ENCODE measurements around the gene SORCS1. TPM values are rescaled to one million over a fixed set of nuclear protein-coding genes. Genes with fewer than 3 reads are reported as not detected.
"Not testable (repeated sequence)": the region's sequence is repeated elsewhere in the genome, so short reads cannot be mapped to it uniquely, and the experiment has no call there.

SORCS1 gene
- total and polyA plus RNA-seq, 2 experiments from 2014 or later, result 45.6 to 73.0 TPM

DNA sequence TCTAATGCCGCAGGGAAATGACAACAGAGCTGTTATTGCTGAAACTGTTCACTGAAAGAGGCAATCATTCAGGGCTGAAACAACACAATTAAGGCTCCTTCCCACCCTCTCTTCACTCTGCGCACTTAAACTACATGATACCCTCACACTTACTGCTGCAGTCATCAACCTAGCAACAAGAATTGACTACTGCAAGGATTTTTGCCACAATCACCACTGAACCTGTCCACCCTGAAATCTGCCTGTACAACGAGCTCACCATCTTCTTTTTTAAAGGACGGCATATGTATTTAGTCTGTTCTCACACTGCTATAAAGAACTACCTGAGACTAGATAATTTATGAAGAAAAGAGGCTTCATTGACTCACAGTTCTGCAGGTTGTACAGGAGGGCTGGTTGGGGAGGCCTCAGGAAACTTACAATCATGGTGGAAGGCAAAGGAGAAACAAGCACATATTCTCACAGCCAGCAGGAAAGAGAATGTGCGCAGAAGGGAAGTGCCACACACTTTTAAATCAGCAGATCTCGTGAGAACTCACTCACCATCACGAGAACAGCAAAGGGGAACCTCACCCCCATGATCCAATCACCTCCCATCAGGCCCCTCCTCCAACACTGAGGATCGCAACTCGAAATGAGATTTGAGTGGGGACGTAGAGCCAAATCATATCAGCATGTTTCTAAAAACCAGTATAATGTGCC lies 131.7 kb downstream of the SORCS1 start:
- H3K36me3 ChIP-seq, result no peaks in the 10 kb centered on the region
- no peaks in the 10 kb centered on the region for H3K9me3 ChIP-seq (ENCODE audit: low read depth)
- H3K27ac ChIP-seq, result peak overlapping the region; percentile 85
- no peak overlapping the region for H3K4me3 ChIP-seq
- TF ChIP-seq, protein P1, sequence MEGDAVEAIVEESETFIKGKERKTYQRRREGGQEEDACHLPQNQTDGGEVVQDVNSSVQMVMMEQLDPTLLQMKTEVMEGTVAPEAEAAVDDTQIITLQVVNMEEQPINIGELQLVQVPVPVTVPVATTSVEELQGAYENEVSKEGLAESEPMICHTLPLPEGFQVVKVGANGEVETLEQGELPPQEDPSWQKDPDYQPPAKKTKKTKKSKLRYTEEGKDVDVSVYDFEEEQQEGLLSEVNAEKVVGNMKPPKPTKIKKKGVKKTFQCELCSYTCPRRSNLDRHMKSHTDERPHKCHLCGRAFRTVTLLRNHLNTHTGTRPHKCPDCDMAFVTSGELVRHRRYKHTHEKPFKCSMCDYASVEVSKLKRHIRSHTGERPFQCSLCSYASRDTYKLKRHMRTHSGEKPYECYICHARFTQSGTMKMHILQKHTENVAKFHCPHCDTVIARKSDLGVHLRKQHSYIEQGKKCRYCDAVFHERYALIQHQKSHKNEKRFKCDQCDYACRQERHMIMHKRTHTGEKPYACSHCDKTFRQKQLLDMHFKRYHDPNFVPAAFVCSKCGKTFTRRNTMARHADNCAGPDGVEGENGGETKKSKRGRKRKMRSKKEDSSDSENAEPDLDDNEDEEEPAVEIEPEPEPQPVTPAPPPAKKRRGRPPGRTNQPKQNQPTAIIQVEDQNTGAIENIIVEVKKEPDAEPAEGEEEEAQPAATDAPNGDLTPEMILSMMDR (IDR thresholded peaks at IDR 0.05; ENCODE audit: low read depth, low read length), result no peak
- no peaks in the 10 kb centered on the region for H3K27me3 ChIP-seq
- DNase-seq (ENCODE audit: low read depth in 1 of 2, low spot score in 1 of 2), result no peak
- H3K4me1 ChIP-seq (ENCODE audit: low read depth), result peaks cover 44% of the 10 kb centered on the region

DNA sequence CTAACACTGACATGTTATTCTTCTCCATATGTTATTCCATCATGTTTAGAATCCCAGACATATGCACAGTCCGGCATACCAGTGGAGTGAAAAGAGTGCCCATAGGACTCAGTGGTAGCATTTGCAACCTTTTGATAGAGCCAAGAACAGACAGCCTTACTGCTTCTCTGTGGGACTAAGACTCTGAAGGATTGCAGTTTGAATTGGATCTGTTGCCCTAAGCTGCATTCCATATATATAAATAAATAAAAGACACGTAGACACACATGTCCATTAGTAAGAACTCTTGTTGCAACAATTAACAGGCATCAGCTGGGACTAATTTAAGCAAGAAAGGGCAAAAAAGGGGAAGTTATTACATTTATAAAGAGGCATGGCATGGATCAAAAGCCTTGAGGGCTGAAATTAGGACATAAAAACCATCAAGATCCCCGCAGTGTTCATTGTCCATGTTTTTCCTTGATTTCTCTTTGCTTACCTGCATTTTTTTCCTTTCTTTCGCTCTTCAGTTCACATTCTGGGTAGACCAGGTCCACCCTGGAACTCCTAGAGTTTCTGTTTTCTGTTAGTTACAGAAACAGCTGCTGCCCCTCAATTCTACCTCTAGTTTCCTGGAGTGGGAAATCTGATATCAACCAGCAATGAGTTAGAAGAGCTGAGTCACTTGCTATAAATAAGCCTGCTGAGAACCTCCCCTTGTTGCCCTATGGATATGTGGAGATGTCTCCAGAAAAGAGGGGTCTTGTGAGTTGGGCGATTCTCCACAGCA lies 132.4 kb downstream of the SORCS1 start:
- Histone ChIP-seq H3K36me3 (no peaks in the 10 kb centered on the region), H3K4me3 (no peak overlapping the region), H3K27me3 (no peaks in the 10 kb centered on the region), H3K9me3 (ENCODE audit: low read depth) (no peaks in the 10 kb centered on the region), H3K27ac (peak overlapping the region; percentile 85), H3K4me1 (ENCODE audit: low read depth) (peaks cover 52% of the 10 kb centered on the region)
- DNase-seq (ENCODE audit: low read depth in 1 of 2, low spot score in 1 of 2), result peak in 1 of 2 donors; percentile 52
- TF ChIP-seq, protein P1 (IDR thresholded peaks at IDR 0.05; ENCODE audit: low read depth, low read length), result no peak

DNA sequence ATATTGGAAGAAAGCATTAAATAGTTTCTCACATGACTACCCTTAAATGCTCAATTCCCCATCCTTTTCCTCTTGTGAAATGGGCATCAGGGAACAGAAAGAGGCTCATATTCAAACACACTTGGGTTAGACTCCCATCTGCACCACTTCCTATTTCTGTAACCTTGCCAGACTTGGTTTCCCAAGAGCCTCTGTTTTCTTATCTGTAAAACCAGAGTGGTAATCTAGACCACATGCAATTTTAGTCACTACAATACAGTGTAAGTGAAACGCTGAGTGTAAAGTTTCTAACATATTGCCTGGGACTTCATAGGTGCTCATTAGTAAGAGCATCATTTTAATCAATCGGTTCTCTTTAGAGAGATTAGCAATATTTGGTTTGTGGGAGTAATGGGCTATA lies 136.3 kb downstream of the SORCS1 start:
- no peaks in the 10 kb centered on the region for H3K27me3 ChIP-seq
- H3K4me3 ChIP-seq, result no peak overlapping the region
- peak in 1 of 2 donors; percentile 0 for DNase-seq (ENCODE audit: low read depth in 1 of 2, low spot score in 1 of 2)
- H3K27ac ChIP-seq, result peak overlapping the region; percentile 42
- H3K9me3 ChIP-seq (ENCODE audit: low read depth), result no peaks in the 10 kb centered on the region
- peaks cover 84% of the 10 kb centered on the region for H3K4me1 ChIP-seq (ENCODE audit: low read depth)
- H3K36me3 ChIP-seq, result no peaks in the 10 kb centered on the region
- TF ChIP-seq, protein P1 (IDR thresholded peaks at IDR 0.05; ENCODE audit: low read depth, low read length), result no peak

DNA sequence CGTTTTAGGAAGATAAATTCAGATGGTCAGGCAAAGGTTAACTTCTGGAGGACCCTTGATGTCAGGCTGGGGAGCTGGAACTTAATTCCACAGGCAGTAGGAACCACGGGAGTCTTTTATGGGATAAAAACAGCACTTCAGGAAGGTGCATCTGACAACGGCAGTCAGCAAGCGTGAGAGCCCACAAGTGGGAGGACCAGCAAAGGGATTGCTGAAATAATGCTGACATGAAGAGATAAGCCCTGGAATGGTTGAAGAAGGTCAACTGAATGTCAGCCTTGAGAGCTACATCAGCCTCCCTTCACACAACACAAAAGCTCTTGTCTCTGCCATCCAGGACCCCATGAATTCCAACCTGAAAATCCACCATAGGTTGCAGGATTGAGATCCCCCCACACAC lies 138.8 kb downstream of the SORCS1 start:
- DNase-seq (ENCODE audit: low read depth in 1 of 2, low spot score in 1 of 2), result peak in 1 of 2 donors; percentile 91
- H3K4me1 ChIP-seq (ENCODE audit: low read depth), result peaks cover 75% of the 10 kb centered on the region
- H3K36me3 ChIP-seq, result no peaks in the 10 kb centered on the region
- peak overlapping the region; percentile 95 for H3K27ac ChIP-seq
- H3K4me3 ChIP-seq, result no peak overlapping the region
- no peaks in the 10 kb centered on the region for H3K27me3 ChIP-seq
- H3K9me3 ChIP-seq (ENCODE audit: low read depth), result no peaks in the 10 kb centered on the region
- TF ChIP-seq, protein P1 (IDR thresholded peaks at IDR 0.05; ENCODE audit: low read depth, low read length), result no peak

DNA sequence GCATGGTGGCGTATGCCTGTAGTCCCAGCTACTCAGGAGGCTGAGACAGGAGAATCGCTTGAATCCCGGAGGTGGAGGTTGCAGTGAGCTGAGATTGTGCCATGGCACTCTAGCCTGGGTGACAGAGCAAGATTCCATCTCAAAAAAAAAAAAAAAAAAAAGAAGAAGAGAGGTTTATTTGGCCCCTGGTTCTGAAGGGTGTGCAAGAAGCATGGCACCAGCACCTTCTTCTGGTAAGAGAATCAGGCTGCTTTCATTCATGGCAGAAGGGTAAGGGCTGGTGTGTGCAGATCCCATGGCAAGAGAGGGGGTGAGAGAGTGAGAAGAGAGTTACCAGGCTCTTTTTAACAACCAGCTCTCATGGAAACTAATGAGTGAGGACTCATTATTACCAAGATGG lies 140.5 kb downstream of the SORCS1 start:
- not testable (repeated sequence) for DNase-seq (ENCODE audit: low read depth in 1 of 2, low spot score in 1 of 2); H3K9me3 ChIP-seq (ENCODE audit: low read depth); H3K36me3 ChIP-seq; H3K27me3 ChIP-seq; H3K4me3 ChIP-seq
- Histone ChIP-seq H3K27ac (peak overlapping the region; percentile 95), H3K4me1 (ENCODE audit: low read depth) (peaks cover 76% of the 10 kb centered on the region)
